Left lung (tissue), 10 donors: ENCODE measurements around the gene KRTAP10-9. TPM values are rescaled to one million over a fixed set of nuclear protein-coding genes. Genes with fewer than 3 reads are reported as not detected.
A peak's percentile ranks its signal among the peaks of the same experiment; 100 is the strongest.

Experiments used
- ATAC-seq: fragments of 200-7000 bp; cut with Tn5 transposase; one replicate; pipeline ENCODE4 v1.9.1; 2020; ENCODE audit warnings: moderate library complexity
- DNase-seq, 4 donors: peaks; one replicate each; pipeline ENCODE4 v3.0.0-alpha.2; 2013 to 2020
- H3K27ac ChIP-seq, 2 donors: fragments of 200-600 bp; sonication (generic) in 1 of 2; one replicate each; pipeline versions ENCODE4 v1.5.0 to v1.8.0; 2020 to 2021
- H3K27me3 ChIP-seq, 2 donors: fragments of 200-600 bp; sonication (generic) in 1 of 2; one replicate each; pipeline versions ENCODE4 v1.5.0 to v1.8.0; 2020 to 2021
- H3K36me3 ChIP-seq, 2 donors: fragments of 200-600 bp; sonication (generic) in 1 of 2; one replicate each; pipeline versions ENCODE4 v1.5.0 to v1.8.0; 2020 to 2021
- H3K4me1 ChIP-seq, 2 donors: fragments of 200-600 bp; one replicate each; pipeline ENCODE4 v1.8.0; 2021
- H3K4me3 ChIP-seq, 2 donors: fragments of 200-600 bp; sonication (generic) in 1 of 2; one replicate each; pipeline versions ENCODE4 v1.5.0 to v1.8.0; 2020 to 2021; ENCODE audit warnings: mild to moderate bottlenecking in 1 of 2
- H3K9me3 ChIP-seq, 2 donors: fragments of 200-600 bp; sonication (generic) in 1 of 2; one replicate each; pipeline versions ENCODE4 v1.5.0 to v1.8.0; 2020 to 2021
- intact Hi-C, 2 donors: fragments of 100-400 bp; cut with DNase I; formaldehyde crosslinking; loops; one replicate each; pipeline versions ENCODE4 v1.11.2 to v1.14.2; 2022
- polyA plus RNA-seq, 6 donors: library from polyadenylated mRNA; unstranded; fragments of 120-200 nt; gene quantifications; one replicate each; pipeline ENCODE4 v1.2.1, GENCODE V29; 2013; ENCODE audit not compliant: insufficient read length in 6 of 6
- total RNA-seq, 2 donors: library from RNA; stranded (reverse); fragmentation: NEBNext Ultra II Directional; extraction: Animal tissue kit (Norgen Biotek cat#: 25700); gene quantifications; one replicate each; pipeline ENCODE4 v1.2.1, GENCODE V29; 2021
- TF ChIP-seq, protein P1 (sequence below), 2 donors: fragments of 200-600 bp; sonication (generic) in 1 of 2; IDR thresholded peaks; one replicate each; pipeline versions ENCODE4 v1.5.0 to v1.8.0; 2021; ENCODE audit warnings: antibody characterized with exemption in 2 of 2
- donor health status: DM: no; HTN: yes; CAD: no.
- donor health status: DM: no; HTN: no; CAD: no.

The KRTAP10-9 gene
- total and polyA plus RNA-seq, 8 donors: not detected

- H3K36me3 ChIP-seq: no peaks in the 10 kb centered on the region
- H3K4me3 ChIP-seq: no peak overlapping the region
Observed at GRCh38 chr21:44616591-44616926, 10.3 kb upstream of the KRTAP10-9 start.

GRCh38 chr21:44617071-44617501 is 9.8 kb upstream of the KRTAP10-9 start:
- ATAC-seq: no peak

More at GRCh38 chr21:44616591-44616926, 10.3 kb upstream of the KRTAP10-9 start:
- TF ChIP-seq, protein P1, sequence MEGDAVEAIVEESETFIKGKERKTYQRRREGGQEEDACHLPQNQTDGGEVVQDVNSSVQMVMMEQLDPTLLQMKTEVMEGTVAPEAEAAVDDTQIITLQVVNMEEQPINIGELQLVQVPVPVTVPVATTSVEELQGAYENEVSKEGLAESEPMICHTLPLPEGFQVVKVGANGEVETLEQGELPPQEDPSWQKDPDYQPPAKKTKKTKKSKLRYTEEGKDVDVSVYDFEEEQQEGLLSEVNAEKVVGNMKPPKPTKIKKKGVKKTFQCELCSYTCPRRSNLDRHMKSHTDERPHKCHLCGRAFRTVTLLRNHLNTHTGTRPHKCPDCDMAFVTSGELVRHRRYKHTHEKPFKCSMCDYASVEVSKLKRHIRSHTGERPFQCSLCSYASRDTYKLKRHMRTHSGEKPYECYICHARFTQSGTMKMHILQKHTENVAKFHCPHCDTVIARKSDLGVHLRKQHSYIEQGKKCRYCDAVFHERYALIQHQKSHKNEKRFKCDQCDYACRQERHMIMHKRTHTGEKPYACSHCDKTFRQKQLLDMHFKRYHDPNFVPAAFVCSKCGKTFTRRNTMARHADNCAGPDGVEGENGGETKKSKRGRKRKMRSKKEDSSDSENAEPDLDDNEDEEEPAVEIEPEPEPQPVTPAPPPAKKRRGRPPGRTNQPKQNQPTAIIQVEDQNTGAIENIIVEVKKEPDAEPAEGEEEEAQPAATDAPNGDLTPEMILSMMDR (IDR thresholded peaks at IDR 0.05): no peak
- Histone ChIP-seq H3K27me3 (peaks cover 0 to 36% of the 10 kb centered on the region in 2 donors), H3K4me1 (no peaks in the 10 kb centered on the region), H3K9me3 (peaks cover 0 to 20% of the 10 kb centered on the region in 2 donors), H3K27ac (no peak overlapping the region)
- ATAC-seq: no peak
- DNase-seq: peak in 1 of 4 donors; percentile 69
- intact Hi-C loops: no loop called here

GRCh38 chr21:44618504-44618903 is 8.4 kb upstream of the KRTAP10-9 start:
- ATAC-seq: peak; percentile 63

More at GRCh38 chr21:44617071-44617501, 9.8 kb upstream of the KRTAP10-9 start:
- Histone ChIP-seq H3K36me3 (no peaks in the 10 kb centered on the region), H3K4me1 (no peaks in the 10 kb centered on the region), H3K27me3 (peaks cover 0 to 36% of the 10 kb centered on the region in 2 donors), H3K4me3 (no peak overlapping the region), H3K27ac (no peak overlapping the region), H3K9me3 (peaks cover 0 to 14% of the 10 kb centered on the region in 2 donors)
- TF ChIP-seq, protein P1 (IDR thresholded peaks at IDR 0.05): no peak
- intact Hi-C loops: no loop called here
- peak in 1 of 4 donors; percentile 59 for DNase-seq

GRCh38 chr21:44618909-44619308 is 8.0 kb upstream of the KRTAP10-9 start:
- ATAC-seq: peak; percentile 35
- intact Hi-C loops: no loop called here

More at GRCh38 chr21:44618504-44618903, 8.4 kb upstream of the KRTAP10-9 start:
- intact Hi-C loops: no loop called here
- H3K4me3 ChIP-seq: no peak overlapping the region
- H3K27ac ChIP-seq: no peak overlapping the region
- peak in 1 of 4 donors; percentile 10 for DNase-seq
- no peaks in the 10 kb centered on the region for H3K36me3 ChIP-seq
- H3K9me3 ChIP-seq: peaks cover 0 to 22% of the 10 kb centered on the region in 2 donors
- H3K4me1 ChIP-seq: no peaks in the 10 kb centered on the region
- peaks cover 0 to 27% of the 10 kb centered on the region in 2 donors for H3K27me3 ChIP-seq
- TF ChIP-seq, protein P1 (IDR thresholded peaks at IDR 0.05): no peak

GRCh38 chr21:44619886-44620285 is 7.0 kb upstream of the KRTAP10-9 start:
- Histone ChIP-seq H3K36me3 (no peaks in the 10 kb centered on the region), H3K9me3 (peaks cover 3 to 35% of the 10 kb centered on the region in 2 donors), H3K27me3 (peaks cover 0 to 14% of the 10 kb centered on the region in 2 donors), H3K27ac (no peak overlapping the region), H3K4me1 (no peaks in the 10 kb centered on the region), H3K4me3 (no peak overlapping the region)
- no peak for DNase-seq
- ATAC-seq: no peak
- intact Hi-C loops: no loop called here
- TF ChIP-seq, protein P1 (IDR thresholded peaks at IDR 0.05): no peak

More at GRCh38 chr21:44618909-44619308, 8.0 kb upstream of the KRTAP10-9 start:
- peak overlapping the region in 1 of 2 donors; percentile 23 for H3K27ac ChIP-seq
- peaks cover 0 to 26% of the 10 kb centered on the region in 2 donors for H3K9me3 ChIP-seq
- no peak overlapping the region for H3K4me3 ChIP-seq
- peaks cover 0 to 24% of the 10 kb centered on the region in 2 donors for H3K27me3 ChIP-seq
- TF ChIP-seq, protein P1 (IDR thresholded peaks at IDR 0.05): no peak
- no peak for DNase-seq
- no peaks in the 10 kb centered on the region for H3K4me1 ChIP-seq
- H3K36me3 ChIP-seq: no peaks in the 10 kb centered on the region
